MCF 10A (cell line): ENCODE results near the gene AQR. TPM values are rescaled to one million over a fixed set of nuclear protein-coding genes. Genes with fewer than 3 reads are reported as not detected.
"Not testable (repeated sequence)": the region's sequence is repeated elsewhere in the genome, so short reads cannot be mapped to it uniquely, and the experiment has no call there.

Source experiments
- BruUV-seq: library from RNA; stranded (reverse); fragments of 400-500 nt; replicated peaks from 2 replicates; lab custom pipeline; 2021; lab: Mats Ljungman, UMichigan
- CTCF ChIA-PET: fragments of 300-600 bp; sonication (Branson Sonifier 250); formaldehyde crosslinking; extraction: SDS; loops from one replicate; lab custom pipeline; 2021; ENCODE audit warnings: antibody characterized with exemption, inconsistent platforms; lab: Yijun Ruan, JAX
- POLR2A ChIA-PET: fragments of 300-600, 350-650 bp; sonication (Branson Sonifier 250); formaldehyde crosslinking; extraction: SDS; loops from one replicate; lab custom pipeline; 2020; ENCODE audit warnings: antibody characterized with exemption, inconsistent platforms; lab: Yijun Ruan, JAX
- DNase-seq: peaks from one replicate; pipeline ENCODE4 v3.0.0-alpha.2; 2018; ENCODE audit not compliant: unreplicated experiment
- H3K27ac Mint-ChIP-seq: one replicate; pipeline ENCODE4 v1.8.0; 2022; ENCODE audit warnings: mild to moderate bottlenecking, low read depth, mixed read lengths; ENCODE audit not compliant: unreplicated experiment
- H3K27me3 Mint-ChIP-seq: one replicate; pipeline ENCODE4 v1.8.0; 2022; ENCODE audit warnings: mixed read lengths; ENCODE audit not compliant: insufficient read depth, unreplicated experiment
- H3K36me3 Mint-ChIP-seq: one replicate; pipeline ENCODE4 v1.8.0; 2022; ENCODE audit warnings: mild to moderate bottlenecking, moderate library complexity, mixed read lengths; ENCODE audit not compliant: insufficient read depth, unreplicated experiment
- H3K4me1 Mint-ChIP-seq: one replicate; pipeline ENCODE4 v1.8.0; 2022; ENCODE audit warnings: mixed read lengths; ENCODE audit not compliant: insufficient read depth, unreplicated experiment
- H3K4me3 Mint-ChIP-seq: one replicate; pipeline ENCODE4 v1.8.0; 2022; ENCODE audit warnings: mild to moderate bottlenecking, moderate library complexity, mixed read lengths; ENCODE audit not compliant: unreplicated experiment
- H3K9me3 Mint-ChIP-seq: one replicate; pipeline ENCODE4 v1.8.0; 2022; ENCODE audit warnings: mixed read lengths; ENCODE audit not compliant: unreplicated experiment
- CTCF ChIP-seq: fragments of 200-600 bp; IDR thresholded peaks from one replicate; pipeline ENCODE4 v1.8.0; 2022; ENCODE audit warnings: antibody characterized with exemption, mild to moderate bottlenecking; ENCODE audit not compliant: unreplicated experiment
- intact Hi-C: fragments of 100-400 bp; cut with micrococcal nuclease; formaldehyde crosslinking; loops from 2 replicates; pipeline ENCODE4 v1.14.1; 2022
- total RNA-seq: library from RNA; stranded (reverse); gene quantifications from 2 replicates; pipeline ENCODE4 v1.2.3, GENCODE V29; 2022

AQR gene
- total RNA-seq, 1 experiment from 2014 or later = 26.5 TPM

- ChIA-PET CTCF (interaction anchor here (0.6 to 1.3 kb wide), 6 partner anchors 24 to 324 kb away, joined by 3 to 4 read pairs (median 4); no protein-coding TSS in a partner anchor), POLR2A (no interaction called here)
- no peaks in the 10 kb centered on the region for H3K9me3 Mint-ChIP-seq
- peaks cover 4% of the 10 kb centered on the region for H3K4me1 Mint-ChIP-seq
- H3K36me3 Mint-ChIP-seq = peaks cover 48% of the 10 kb centered on the region
- TF ChIP-seq CTCF = no peak
- BruUV-seq = no TSS peak
- DNase-seq = no peak
- H3K4me3 Mint-ChIP-seq = no peak overlapping the region
- H3K27ac Mint-ChIP-seq = no peak overlapping the region
- no peaks in the 10 kb centered on the region for H3K27me3 Mint-ChIP-seq
- intact Hi-C loops = no loop called here
Measured at GRCh38 chr15:34944936-34945335, 24.6 kb downstream of the AQR start.

GRCh38 chr15:34943711-34944110, 25.8 kb downstream of the AQR start:
- no peak overlapping the region for H3K27ac Mint-ChIP-seq
- no TSS peak for BruUV-seq
- ChIA-PET POLR2A (no interaction called here), CTCF (no interaction called here)
- peaks cover 4% of the 10 kb centered on the region for H3K4me1 Mint-ChIP-seq
- no peak overlapping the region for H3K4me3 Mint-ChIP-seq
- H3K27me3 Mint-ChIP-seq = no peaks in the 10 kb centered on the region
- no peaks in the 10 kb centered on the region for H3K9me3 Mint-ChIP-seq
- peaks cover 59% of the 10 kb centered on the region for H3K36me3 Mint-ChIP-seq
- no peak for TF ChIP-seq CTCF
- no peak for DNase-seq
- intact Hi-C loops = no loop called here

- H3K4me3 Mint-ChIP-seq, intact Hi-C loops, H3K27me3 Mint-ChIP-seq, H3K4me1 Mint-ChIP-seq, H3K27ac Mint-ChIP-seq, POLR2A ChIA-PET, DNase-seq, BruUV-seq, CTCF ChIA-PET, H3K9me3 Mint-ChIP-seq: not testable (repeated sequence)
- H3K36me3 Mint-ChIP-seq = peaks cover 60% of the 10 kb centered on the region
Measured at GRCh38 chr15:34943264-34943663, 26.3 kb downstream of the AQR start.

- no peak overlapping the region for H3K4me3 Mint-ChIP-seq
- TF ChIP-seq CTCF = no peak
- no peaks in the 10 kb centered on the region for H3K27me3 Mint-ChIP-seq
- H3K27ac Mint-ChIP-seq = no peak overlapping the region
- CTCF ChIA-PET = interaction anchor here (0.8 to 1.2 kb wide), 2 partner anchors 9 to 15 kb away, joined by 3 read pairs; no protein-coding TSS in a partner anchor
- H3K9me3 Mint-ChIP-seq = no peaks in the 10 kb centered on the region
- no TSS peak for BruUV-seq
- peaks cover 4% of the 10 kb centered on the region for H3K4me1 Mint-ChIP-seq
- intact Hi-C loops = no loop called here
- peaks cover 60% of the 10 kb centered on the region for H3K36me3 Mint-ChIP-seq
- peak; percentile 57 for DNase-seq
- POLR2A ChIA-PET = no interaction called here
Measured at GRCh38 chr15:34942363-34942762, 27.2 kb downstream of the AQR start.

GRCh38 chr15:34941831-34942230, 27.7 kb downstream of the AQR start:
- POLR2A ChIA-PET = interaction anchor here (1.2 kb wide), 1 partner anchor 28 kb away, joined by 6 read pairs; the partner anchor contains the start of gene AQR
- peaks cover 65% of the 10 kb centered on the region for H3K36me3 Mint-ChIP-seq
- no peaks in the 10 kb centered on the region for H3K27me3 Mint-ChIP-seq
- no peaks in the 10 kb centered on the region for H3K9me3 Mint-ChIP-seq
- TF ChIP-seq CTCF = no peak
- H3K27ac Mint-ChIP-seq = no peak overlapping the region
- no peak for DNase-seq
- intact Hi-C loops = no loop called here
- H3K4me3 Mint-ChIP-seq = no peak overlapping the region
- peaks cover 4% of the 10 kb centered on the region for H3K4me1 Mint-ChIP-seq
- no TSS peak for BruUV-seq
- CTCF ChIA-PET = interaction anchor here (1.2 kb wide), 1 partner anchor 16 kb away, joined by 3 read pairs; no protein-coding TSS in a partner anchor
